Thymus (tissue), 11 donors: Measurements from ENCODE around the gene SPDYC. TPM values are rescaled to one million over a fixed set of nuclear protein-coding genes. Genes with fewer than 3 reads are reported as not detected.

Experiments used
- DNase-seq, 9 donors: peaks; one replicate each; pipeline ENCODE4 v3.0.0-alpha.2; 2013; ENCODE audit warnings: low spot score in 9 of 9, low read depth in 6 of 9, missing footprints in 1 of 9
- H3K27ac ChIP-seq, 2 donors: one replicate each; pipeline ENCODE4 v1.5.1; 2013; ENCODE audit warnings: control low read depth in 1 of 2, low read depth in 1 of 2, low read length in 1 of 2, mild to moderate bottlenecking in 1 of 2, moderate library complexity in 1 of 2
- H3K27me3 ChIP-seq, 2 donors: one replicate each; pipeline ENCODE4 v1.5.1; 2013; ENCODE audit warnings: low read length in 1 of 2; ENCODE audit not compliant: control insufficient read depth in 2 of 2, insufficient read depth in 1 of 2
- H3K36me3 ChIP-seq, 2 donors: one replicate each; pipeline ENCODE4 v1.5.1; 2013; ENCODE audit warnings: low read length in 1 of 2, mild to moderate bottlenecking in 1 of 2, moderate library complexity in 1 of 2; ENCODE audit not compliant: control insufficient read depth in 2 of 2, insufficient read depth in 2 of 2
- H3K4me1 ChIP-seq, 2 donors: one replicate each; pipeline ENCODE4 v1.5.1; 2013; ENCODE audit warnings: low read length in 2 of 2; ENCODE audit not compliant: control insufficient read depth in 2 of 2, insufficient read depth in 2 of 2
- H3K4me3 ChIP-seq, 2 donors: one replicate each; pipeline ENCODE4 v1.5.1; 2013; ENCODE audit warnings: low read length in 2 of 2, control low read depth in 1 of 2, mild to moderate bottlenecking in 1 of 2
- H3K9me3 ChIP-seq, 2 donors: one replicate each; pipeline ENCODE4 v1.5.1; 2013; ENCODE audit warnings: low read length in 1 of 2, mild to moderate bottlenecking in 1 of 2; ENCODE audit not compliant: control insufficient read depth in 2 of 2, insufficient read depth in 1 of 2
- WGBS: extraction: QIAGEN DNeasy Blood & Tissue Kit; methylation state at CpG from one replicate; pipeline ENCODE4 v1.1.7; 2013; 5-methylcytosine and 5-hydroxymethylcytosine counted together
- polyA plus RNA-seq: library from polyadenylated mRNA; stranded (reverse); fragments of 200-250 nt; gene quantifications from one replicate; pipeline ENCODE4 v1.2.3, GENCODE V29; 2013
- total RNA-seq: library from RNA; stranded (reverse); fragments of 120-200 nt; gene quantifications from one replicate; pipeline ENCODE4 v1.2.4, GENCODE V29; 2013
- donor health status: healthy.

SPDYC gene
- total and polyA plus RNA-seq, 2 donors, result 0.11 TPM; not detected in 1

- Histone ChIP-seq H3K4me3 (no peak overlapping the region), H3K27me3 (no peaks in the 10 kb centered on the region), H3K4me1 (peaks cover 3 to 9% of the 10 kb centered on the region in 2 donors), H3K36me3 (peaks cover 59 to 61% of the 10 kb centered on the region in 2 donors), H3K27ac (peak overlapping the region in 1 of 2 donors; percentile 13), H3K9me3 (no peaks in the 10 kb centered on the region)
- 98% methylated on average over 20 of the region's 20 CpGs for WGBS
- DNase-seq, result no peak
Observed at GRCh38 chr11:65187971-65188461, 18.0 kb downstream of the SPDYC start.

DNA sequence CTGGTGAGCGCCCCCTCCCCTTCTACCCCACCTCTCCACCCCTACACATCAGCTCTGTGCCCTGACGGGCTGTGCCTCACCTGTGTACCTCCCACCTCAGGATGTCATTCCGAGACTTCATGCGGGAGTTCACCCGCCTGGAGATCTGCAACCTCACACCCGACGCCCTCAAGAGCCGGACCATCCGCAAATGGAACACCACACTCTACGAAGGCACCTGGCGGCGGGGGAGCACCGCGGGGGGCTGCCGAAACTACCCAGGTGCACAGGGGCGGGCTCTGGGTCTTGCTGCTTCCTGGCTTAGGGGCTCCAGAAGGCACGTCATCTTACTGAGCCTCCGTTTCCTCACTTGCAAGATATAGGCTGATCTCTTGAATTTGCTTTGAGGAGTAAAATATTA lies 18.5 kb downstream of the SPDYC start:
- H3K4me1 ChIP-seq, result peaks cover 0 to 4% of the 10 kb centered on the region in 2 donors

GRCh38 chr11:65189191-65189590 lies 19.2 kb downstream of the SPDYC start:
- 89% methylated on average over 10 of the region's 10 CpGs for WGBS
- H3K4me1 ChIP-seq, result no peaks in the 10 kb centered on the region
- no peak for DNase-seq

More for the DNA sequence above, 18.5 kb downstream of the SPDYC start:
- H3K27me3 ChIP-seq, result no peaks in the 10 kb centered on the region
- DNase-seq, result no peak
- no peak overlapping the region for H3K27ac ChIP-seq
- H3K9me3 ChIP-seq, result no peaks in the 10 kb centered on the region
- 97% methylated on average over 18 of the region's 18 CpGs for WGBS
- peaks cover 59 to 61% of the 10 kb centered on the region in 2 donors for H3K36me3 ChIP-seq
- no peak overlapping the region for H3K4me3 ChIP-seq

GRCh38 chr11:65194564-65194963 lies 24.5 kb downstream of the SPDYC start:
- 95% methylated on average over 2 of the region's 2 CpGs for WGBS
- Histone ChIP-seq H3K27ac (no peak overlapping the region), H3K9me3 (no peaks in the 10 kb centered on the region), H3K36me3 (peaks cover 23 to 34% of the 10 kb centered on the region in 2 donors), H3K27me3 (no peaks in the 10 kb centered on the region), H3K4me3 (no peak overlapping the region), H3K4me1 (no peaks in the 10 kb centered on the region)
- DNase-seq, result no peak

More at GRCh38 chr11:65189191-65189590, 19.2 kb downstream of the SPDYC start:
- Histone ChIP-seq H3K27ac (no peak overlapping the region), H3K9me3 (no peaks in the 10 kb centered on the region), H3K36me3 (peaks cover 54 to 59% of the 10 kb centered on the region in 2 donors), H3K27me3 (no peaks in the 10 kb centered on the region), H3K4me3 (no peak overlapping the region)

- Histone ChIP-seq H3K27me3 (no peaks in the 10 kb centered on the region), H3K4me1 (no peaks in the 10 kb centered on the region), H3K36me3 (peaks cover 44 to 45% of the 10 kb centered on the region in 2 donors), H3K4me3 (no peak overlapping the region), H3K9me3 (peaks cover 0 to 7% of the 10 kb centered on the region in 2 donors), H3K27ac (no peak overlapping the region)
- WGBS, result 99% methylated on average over 15 of the region's 15 CpGs
- DNase-seq, result no peak
Observed at GRCh38 chr11:65204143-65204542, 34.1 kb downstream of the SPDYC start.

GRCh38 chr11:65204646-65205601 lies 34.9 kb downstream of the SPDYC start:
- H3K27me3 ChIP-seq, result no peaks in the 10 kb centered on the region
- H3K4me3 ChIP-seq, result no peak overlapping the region
- no peaks in the 10 kb centered on the region for H3K4me1 ChIP-seq
- H3K9me3 ChIP-seq, result peaks cover 0 to 7% of the 10 kb centered on the region in 2 donors
- H3K27ac ChIP-seq, result no peak overlapping the region
- 66% methylated on average over 38 of the region's 38 CpGs for WGBS
- H3K36me3 ChIP-seq, result peaks cover 47 to 51% of the 10 kb centered on the region in 2 donors
- DNase-seq, result peak in 3 of 9 donors; percentile 53 to 69 (median 63)

- 94% methylated on average over 3 of the region's 3 CpGs for WGBS
- no peak for DNase-seq
- no peak overlapping the region for H3K4me3 ChIP-seq
Observed at GRCh38 chr11:65205602-65205967, 35.6 kb downstream of the SPDYC start.

DNA sequence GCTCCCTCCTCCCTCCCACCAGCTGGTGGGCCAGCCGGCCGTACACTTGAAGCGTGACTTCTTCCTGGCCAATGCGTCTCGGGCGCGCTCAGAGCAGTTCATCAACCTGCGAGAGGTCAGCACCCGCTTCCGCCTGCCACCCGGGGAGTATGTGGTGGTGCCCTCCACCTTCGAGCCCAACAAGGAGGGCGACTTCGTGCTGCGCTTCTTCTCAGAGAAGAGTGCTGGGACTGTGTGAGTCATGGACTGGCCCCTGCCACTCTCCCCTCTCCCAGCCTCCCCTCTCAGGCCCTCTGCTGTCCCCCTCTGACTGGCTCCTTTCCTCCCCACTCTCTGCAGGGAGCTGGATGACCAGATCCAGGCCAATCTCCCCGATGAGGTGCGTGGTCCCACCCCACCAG lies 36.4 kb downstream of the SPDYC start:
- DNase-seq, result no peak
- peaks cover 0 to 3% of the 10 kb centered on the region in 2 donors for H3K4me1 ChIP-seq
- H3K36me3 ChIP-seq, result peaks cover 56 to 61% of the 10 kb centered on the region in 2 donors
- H3K9me3 ChIP-seq, result peaks cover 0 to 7% of the 10 kb centered on the region in 2 donors
- no peaks in the 10 kb centered on the region for H3K27me3 ChIP-seq
- WGBS, result 98% methylated on average over 17 of the region's 17 CpGs
- no peak overlapping the region for H3K4me3 ChIP-seq
- H3K27ac ChIP-seq, result no peak overlapping the region

More at GRCh38 chr11:65205602-65205967, 35.6 kb downstream of the SPDYC start:
- Histone ChIP-seq H3K9me3 (peaks cover 0 to 7% of the 10 kb centered on the region in 2 donors), H3K27me3 (no peaks in the 10 kb centered on the region), H3K27ac (no peak overlapping the region), H3K36me3 (peaks cover 50 to 54% of the 10 kb centered on the region in 2 donors), H3K4me1 (peaks cover 0 to 2% of the 10 kb centered on the region in 2 donors)

- WGBS, result 98% methylated on average over 7 of the region's 7 CpGs
- Histone ChIP-seq H3K36me3 (peaks cover 61 to 63% of the 10 kb centered on the region in 2 donors), H3K4me1 (peaks cover 0 to 7% of the 10 kb centered on the region in 2 donors), H3K4me3 (no peak overlapping the region), H3K27me3 (no peaks in the 10 kb centered on the region), H3K27ac (no peak overlapping the region), H3K9me3 (peaks cover 0 to 7% of the 10 kb centered on the region in 2 donors)
- no peak for DNase-seq
Observed at GRCh38 chr11:65206901-65207300, 36.9 kb downstream of the SPDYC start.
